SIG-M5 treated with dmso at 0.1 percent for 504 hours (cell line): ENCODE data around the gene RPL37.

ENCODE experiments used
- DNase-seq: peaks from one replicate; lab custom pipeline; 2025; ENCODE audit not compliant: unreplicated experiment; lab: John Stamatoyannopoulos, UW

Gene RPL37

DNA sequence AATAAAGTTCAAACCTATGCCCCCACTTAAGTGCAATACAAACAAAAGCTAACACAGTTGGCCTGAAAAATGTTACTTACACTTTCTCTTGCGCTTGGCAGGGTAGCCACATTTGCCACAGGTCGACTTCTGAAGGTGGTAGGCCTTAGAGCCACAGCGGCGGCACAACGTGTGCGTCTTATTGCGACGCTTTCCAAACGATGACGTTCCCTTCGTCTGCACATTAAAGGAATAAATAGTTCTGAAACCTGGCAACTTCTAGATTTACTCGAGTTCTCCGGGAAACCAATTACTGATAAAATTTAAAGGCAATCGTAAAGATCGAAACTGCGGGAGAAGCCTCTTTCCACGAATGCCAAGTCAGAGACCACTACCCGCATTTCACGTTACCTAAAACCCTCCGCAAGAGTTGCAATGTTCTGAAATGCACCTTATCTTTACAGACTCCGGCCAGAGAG is 602 bp downstream of the RPL37 start:
- no peak for DNase-seq

GRCh38 chr5:40833712-40834229 is 1.3 kb downstream of the RPL37 start:
- no peak for DNase-seq

DNA sequence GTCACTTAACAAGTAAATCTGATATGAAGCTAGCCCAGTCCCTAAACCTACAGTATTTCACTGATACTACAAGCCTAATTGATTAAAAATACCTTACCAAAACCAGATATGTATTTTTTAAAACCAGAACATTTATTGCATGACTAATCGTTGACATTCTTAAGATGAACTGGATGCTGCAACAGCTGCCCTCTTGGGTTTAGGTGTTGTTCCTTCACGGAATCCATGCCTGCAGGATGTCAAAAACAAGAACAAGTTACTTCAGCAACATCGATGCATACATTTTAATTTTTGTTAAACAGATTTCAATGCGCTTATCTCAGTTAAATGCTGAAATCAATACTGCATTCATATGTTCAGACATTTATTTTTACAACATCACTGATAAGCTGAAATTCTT is 2.7 kb downstream of the RPL37 start:
- DNase-seq: no peak

GRCh38 chr5:40831346-40832210 is 3.4 kb downstream of the RPL37 start:
- no peak for DNase-seq

GRCh38 chr5:40829748-40830533 is 5.1 kb downstream of the RPL37 start:
- no peak for DNase-seq

DNA sequence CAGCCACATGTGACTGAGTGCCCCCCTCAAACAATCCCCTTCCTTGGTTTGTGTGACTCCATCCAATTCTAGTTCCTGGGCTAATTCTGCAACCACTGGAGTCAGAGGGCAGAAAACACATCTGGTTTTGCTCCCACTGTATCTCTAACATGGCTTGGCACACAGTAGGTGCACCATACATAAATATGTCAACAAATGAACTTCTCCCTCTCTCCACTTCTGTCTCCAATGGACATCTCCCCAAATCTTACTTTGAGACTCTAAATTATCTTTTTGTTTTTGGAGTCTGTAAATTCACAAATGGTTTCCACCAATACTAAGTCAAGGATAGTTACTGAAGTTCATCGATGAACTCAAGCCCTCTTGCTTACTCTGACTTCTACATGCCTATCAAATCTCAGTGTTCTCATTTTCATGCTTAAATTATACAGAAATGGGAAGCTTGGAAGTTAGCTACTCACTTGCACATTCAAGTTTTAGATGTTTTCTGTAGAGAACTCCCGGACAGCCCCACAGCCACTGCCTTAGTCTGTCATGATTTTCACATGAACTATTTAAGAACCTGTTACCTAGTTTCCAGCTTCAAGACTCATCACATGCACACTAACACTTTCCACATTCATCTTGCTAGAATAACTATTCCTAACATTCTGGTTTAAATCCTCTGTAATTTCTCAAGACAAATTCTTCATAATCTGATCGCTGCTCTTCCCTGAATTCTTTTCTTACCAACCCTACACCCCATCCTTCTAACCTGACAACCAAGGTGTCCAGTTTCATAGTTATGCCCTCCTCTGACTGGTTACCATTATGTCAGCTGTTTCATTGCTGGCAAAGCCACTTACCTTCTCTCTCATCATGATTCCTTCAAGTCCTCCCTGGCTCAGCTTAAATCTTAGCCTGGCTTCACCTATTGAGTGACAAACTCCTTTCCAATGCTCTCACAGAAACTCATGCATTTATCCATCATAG is 6.0 kb downstream of the RPL37 start:
- no peak for DNase-seq

DNA sequence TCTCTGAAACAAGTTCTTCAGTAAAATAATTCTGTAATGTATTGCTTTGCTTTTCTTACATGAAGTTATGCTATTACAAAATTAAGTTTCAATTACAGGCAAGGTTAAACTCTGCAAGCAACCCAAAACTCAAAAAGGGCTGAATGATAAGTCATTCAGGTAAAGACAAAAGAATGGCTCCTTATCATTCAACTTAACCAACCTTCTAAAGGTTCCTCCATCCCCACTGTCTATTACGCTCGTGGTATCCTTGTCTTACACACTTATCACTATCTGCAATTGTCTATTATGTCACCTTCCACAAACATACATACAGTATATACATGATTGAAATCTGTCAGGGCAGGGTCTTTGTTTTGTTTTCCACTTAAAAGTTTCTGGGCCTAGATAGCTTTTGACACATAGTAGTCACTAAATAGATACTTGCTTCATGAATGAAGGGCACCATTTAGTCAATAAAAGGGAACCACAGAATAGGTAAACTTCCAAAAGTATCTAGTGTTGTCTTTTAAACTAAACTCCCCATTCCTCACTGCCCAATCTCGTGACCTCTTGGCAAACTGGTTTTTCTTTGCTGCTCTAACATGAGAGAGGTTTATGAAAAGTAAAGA is 6.9 kb downstream of the RPL37 start:
- DNase-seq: no peak

DNA sequence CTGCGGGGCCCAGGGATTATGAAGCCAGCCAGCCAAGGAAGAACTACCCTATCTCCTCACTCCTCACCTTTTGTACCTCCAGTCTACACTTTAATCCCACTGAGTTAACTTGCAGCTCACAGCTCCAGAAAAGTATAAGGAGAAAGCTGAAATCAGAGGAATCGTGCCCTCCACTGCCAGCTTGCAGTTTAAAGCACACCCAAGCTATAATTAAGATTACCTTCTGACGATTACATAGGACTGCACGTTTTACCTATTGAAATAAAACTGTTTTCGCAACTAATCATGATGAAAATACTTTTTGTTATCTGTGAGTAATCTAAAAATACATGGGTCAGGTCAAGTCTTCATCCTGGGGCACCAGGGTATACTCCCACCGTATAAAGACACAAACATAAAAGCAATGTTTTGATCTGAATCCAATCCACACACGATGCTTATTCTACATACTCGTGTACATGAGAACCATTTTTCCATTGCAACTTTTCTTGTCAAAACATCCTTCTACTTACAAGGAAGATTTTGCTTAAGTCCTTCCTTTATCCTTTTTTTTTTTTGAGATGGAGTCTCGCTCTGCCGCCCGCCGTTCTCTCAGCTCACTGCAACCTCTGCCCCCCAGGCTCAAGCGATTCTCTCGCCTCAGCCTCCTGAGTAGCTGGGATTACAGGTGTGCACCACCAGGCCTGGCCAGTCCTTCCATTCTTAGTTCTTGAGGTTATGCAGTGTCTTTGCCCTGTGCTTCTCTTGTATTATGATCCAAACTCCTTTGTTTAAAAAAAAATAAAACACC is 7.6 kb downstream of the RPL37 start:
- no peak for DNase-seq

DNA sequence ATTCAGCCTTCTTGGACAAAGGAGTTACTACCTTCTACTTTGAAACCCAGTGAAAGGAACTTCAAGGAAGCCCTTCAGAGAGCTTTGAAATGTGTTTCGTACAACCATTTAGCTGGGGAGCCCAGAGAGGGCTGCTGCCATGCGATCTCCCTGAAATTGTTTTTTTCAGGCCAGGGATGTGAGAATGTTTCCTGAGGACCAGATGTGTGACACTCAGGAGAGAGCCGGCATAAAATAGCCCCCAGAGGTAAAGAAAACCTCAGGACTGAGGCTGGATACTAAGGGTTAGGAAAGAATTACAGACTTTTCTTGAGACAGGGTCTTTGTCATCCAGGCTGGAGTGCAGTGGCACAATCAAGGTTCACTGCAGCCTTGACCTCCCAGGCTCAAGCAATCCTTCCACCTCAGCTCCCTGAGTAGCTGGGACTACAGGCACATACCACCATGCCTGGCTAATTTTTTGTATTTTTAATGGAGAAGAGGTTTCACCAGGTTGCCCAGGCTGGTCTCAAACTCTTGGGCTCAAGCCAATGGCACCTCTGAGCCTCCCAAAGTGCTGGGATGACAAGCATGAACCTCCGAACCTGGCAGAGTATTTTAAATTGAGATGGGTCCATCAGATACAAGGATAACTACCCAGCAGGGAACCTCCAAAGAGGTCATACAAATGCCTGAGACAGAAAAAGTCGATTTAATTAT is 8.4 kb downstream of the RPL37 start:
- DNase-seq: no peak

GRCh38 chr5:40825461-40826043 is 9.5 kb downstream of the RPL37 start:
- peak; percentile 36 for DNase-seq

- DNase-seq: no peak
These were observed 11.6 kb downstream of the RPL37 start for GRCh38 chr5:40823459-40823858.

DNA sequence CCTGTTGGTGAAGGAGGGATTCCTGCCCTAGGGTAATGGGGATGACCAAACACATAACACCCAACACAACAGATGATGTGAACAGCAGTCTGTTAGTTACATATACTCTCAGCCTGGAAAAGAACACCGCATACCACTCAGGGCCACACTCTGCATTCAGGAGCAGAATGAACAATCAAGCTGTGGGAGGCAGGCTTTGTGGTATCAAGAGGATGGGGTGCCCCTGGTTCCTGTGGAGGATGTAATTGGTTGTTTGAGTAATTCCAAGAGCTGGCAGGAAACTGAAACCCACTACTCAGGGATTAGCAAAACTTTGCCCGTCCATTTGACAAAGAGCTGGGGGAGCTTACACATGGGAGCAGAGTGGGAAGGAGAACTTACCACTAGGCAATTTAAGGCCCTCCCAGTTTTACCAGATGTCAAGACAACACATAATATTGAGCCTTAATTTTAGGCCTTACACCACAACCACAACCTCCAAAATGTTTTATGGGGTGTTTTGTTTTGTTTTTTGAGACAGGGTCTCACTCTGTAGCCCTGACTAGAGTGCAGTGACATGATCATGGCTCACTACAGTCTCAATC is 21.2 kb downstream of the RPL37 start:
- DNase-seq: no peak

GRCh38 chr5:40812125-40812524 is 22.9 kb downstream of the RPL37 start:
- no peak for DNase-seq

GRCh38 chr5:40801771-40802562 is 33.1 kb downstream of the RPL37 start:
- no peak for DNase-seq

GRCh38 chr5:40799258-40799657 is 35.8 kb downstream of the RPL37 start:
- DNase-seq: no peak

GRCh38 chr5:40798801-40799210 is 36.2 kb downstream of the RPL37 start:
- no peak for DNase-seq

DNA sequence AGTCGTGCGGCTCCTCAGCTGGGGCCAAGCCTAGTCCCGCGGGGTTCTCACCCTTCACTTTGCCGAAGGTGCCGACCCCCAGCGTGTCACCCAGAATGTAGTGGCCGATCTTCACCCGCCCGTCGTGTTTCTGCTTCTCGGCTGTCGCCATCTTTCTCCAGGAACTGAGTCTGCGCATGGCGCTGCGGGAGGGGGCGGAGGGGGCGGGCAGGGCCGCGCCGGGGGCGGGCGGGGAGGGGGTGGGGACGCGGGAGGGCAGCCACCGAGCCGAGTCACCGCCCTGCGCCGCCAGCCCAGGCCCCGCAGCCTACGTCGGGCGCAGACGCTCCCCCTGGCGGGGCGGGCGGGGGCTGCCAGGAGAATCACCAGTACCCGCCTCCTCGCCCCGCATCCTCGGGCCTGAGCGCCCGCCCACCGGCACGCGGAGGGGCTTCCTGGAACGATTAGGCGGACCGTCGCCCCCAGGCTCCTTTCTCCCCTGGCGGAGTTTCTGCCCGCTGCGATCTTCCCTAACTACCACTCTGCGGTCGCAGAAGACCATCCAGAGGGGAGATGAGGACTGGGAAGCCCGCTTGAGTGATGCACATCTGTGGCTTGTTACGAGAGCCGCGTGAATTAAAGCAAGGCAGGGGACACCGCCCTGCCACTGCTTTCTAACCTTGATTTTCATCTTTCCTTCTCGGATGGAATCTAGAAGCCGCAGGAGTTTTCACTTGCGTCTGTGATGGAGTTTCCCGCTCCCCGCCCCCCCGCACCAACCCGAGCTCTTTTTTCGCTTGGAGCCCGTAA is 36.8 kb downstream of the RPL37 start, which contains the start of gene PRKAA1:
Gene PRKAA1, minus strand, starts transcription at position 363 of the 789 bp plus-strand sequence. Its CDS starts 185 bp downstream, at position 178.
- peak; percentile 87 for DNase-seq
